ENCODE data around the gene SEMA5A.

The SEMA5A gene

DNA sequence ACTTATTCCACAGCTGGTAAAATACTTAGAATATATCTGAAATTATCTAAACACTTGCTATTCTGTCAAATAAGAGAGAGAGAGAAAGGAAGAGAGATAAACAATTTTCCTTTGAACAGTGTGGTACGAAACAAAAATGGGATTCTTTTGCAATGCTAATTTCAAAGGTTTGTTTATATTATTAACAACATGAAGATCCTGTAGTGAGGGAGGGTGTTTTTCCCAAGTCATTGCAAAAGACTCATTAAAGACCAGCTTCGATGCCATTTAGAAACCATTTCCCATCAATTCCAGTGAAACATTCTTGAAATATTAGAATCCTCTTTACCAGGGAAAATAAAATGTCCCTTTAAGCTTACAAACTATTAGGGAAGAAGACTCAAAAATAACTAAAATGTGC lies 505.4 kb downstream of the SEMA5A start:
- no peak for DNase-seq

DNA sequence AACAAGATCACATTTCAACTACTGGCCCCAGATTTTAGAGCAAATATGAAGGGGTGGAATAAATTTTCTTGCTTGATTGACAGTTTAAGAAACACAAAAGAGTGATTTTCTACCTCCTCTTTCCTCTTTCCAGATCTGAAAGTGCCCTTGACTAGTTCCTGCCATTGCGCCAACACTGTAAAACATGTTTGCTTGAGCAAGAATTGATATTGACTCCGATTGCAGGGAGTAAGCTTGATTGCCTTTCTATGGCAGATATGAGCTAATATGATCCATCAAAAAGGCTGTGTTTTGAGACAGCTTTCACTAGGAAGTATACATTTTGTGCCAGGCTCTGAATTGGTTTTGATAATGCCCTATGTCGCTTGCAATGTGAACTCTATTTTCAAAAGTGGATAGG lies 508.8 kb downstream of the SEMA5A start:
- DNase-seq, result no peak

DNA sequence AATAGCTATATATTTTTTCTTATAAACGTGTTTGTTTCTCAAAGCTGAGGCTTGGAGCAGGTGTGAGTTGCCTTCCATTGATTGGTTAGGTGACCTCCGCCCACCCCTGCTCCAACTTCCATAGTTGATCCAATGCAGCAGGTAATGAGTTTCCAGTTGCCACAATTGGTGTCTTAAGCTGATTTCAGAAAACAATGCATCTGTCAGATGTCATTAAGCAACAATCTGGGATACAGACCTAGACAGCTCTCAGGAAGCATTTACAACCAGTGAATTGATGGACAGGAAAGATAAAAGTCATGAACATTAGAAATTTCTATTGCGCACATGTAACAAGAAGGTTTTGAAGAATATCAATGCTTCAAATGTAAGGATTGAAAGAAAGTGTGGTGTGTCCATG lies 510.5 kb downstream of the SEMA5A start:
- no peak for DNase-seq

DNA sequence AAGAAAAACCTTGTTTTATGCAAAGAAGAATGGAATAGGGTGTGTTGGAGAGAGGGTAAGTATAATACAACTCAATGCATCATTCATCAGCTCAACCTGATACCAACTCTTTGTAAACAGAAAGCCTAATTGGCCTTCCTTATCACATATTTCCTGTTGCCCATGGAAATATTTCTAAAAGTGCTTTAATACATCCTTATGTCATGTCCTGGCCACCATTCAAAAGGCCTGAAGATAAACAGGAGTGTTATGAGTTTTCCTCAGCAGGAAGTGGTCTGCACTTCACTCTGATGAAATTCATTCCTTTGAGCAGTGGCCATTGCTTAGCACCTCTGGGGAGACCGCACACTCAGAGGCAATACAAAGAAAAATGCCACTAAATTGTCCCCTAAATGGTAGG lies 511.2 kb downstream of the SEMA5A start:
- no peak for DNase-seq

DNA sequence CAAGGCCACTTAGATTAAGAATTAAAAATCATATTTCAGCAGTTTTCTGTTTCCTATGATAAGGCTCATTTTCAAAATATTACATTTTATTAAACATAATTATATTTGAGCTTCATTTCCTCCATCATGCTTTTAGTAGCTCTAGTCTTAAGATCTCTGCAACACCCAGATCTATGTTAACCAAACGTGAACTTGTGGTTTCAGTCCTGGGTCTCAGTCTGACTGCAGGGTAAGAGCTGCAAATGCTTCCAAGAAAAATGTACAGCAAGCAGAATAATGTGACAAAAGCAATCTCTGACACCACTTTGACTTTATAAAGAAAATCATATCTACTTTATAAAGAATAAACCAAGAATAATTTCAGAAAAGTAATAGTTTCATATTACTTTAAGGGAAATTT lies 512.4 kb downstream of the SEMA5A start:
- no peak for DNase-seq

DNA sequence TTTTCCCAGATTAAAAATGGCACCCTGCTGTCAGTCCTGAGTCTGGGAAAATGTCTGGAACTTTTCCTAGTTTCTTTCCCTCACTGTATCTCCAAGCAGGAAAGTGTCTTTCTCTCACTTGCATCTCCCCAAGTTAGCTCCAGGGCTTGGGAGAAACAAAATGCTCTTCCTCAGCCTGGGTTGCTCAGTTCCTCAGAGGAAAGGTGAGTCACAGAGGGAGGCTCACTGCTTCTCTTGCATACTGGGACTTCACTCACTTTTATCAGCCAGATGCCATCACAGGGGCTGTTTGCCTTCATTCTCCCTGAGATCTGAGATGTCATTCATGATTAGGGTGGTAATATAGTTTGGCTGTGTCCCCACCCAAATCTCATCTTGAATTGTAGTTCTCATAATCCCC lies 519.9 kb downstream of the SEMA5A start:
- no peak for DNase-seq

DNA sequence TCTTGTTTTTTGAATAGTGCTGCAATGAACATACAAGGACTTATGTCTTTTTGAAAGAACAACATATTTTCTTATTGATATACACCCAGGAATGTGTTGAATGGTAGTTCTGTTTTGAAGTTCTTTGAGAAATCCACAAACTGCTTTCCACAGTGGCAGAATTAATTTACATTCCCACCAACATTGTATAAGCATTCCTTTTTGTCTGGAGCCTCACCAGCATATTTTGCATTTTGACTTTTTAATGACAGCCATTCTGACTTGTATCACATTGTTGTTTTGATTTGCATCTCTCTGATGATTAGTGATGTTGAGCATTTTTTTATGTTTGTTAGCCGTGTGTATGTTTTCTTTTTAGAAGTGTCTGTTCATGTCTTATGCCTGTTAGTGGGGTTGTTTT lies 524.9 kb downstream of the SEMA5A start:
- DNase-seq, result no peak

DNA sequence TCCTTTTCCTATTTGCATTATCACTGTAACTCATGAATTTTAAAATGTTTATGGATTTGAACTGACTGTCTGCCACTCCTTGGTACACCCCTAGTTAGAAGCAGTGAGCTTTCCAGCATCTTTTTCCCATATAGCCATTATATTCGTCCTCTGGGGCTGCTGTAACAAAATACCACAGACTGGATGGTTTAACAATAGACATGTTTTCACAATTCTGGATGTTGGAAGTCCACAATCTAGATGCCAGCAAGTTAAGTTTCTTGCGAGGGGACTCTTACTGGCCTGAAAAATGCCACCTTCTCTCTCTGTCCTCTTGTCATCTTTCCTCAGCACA lies 530.0 kb downstream of the SEMA5A start:
- DNase-seq, result no peak

DNA sequence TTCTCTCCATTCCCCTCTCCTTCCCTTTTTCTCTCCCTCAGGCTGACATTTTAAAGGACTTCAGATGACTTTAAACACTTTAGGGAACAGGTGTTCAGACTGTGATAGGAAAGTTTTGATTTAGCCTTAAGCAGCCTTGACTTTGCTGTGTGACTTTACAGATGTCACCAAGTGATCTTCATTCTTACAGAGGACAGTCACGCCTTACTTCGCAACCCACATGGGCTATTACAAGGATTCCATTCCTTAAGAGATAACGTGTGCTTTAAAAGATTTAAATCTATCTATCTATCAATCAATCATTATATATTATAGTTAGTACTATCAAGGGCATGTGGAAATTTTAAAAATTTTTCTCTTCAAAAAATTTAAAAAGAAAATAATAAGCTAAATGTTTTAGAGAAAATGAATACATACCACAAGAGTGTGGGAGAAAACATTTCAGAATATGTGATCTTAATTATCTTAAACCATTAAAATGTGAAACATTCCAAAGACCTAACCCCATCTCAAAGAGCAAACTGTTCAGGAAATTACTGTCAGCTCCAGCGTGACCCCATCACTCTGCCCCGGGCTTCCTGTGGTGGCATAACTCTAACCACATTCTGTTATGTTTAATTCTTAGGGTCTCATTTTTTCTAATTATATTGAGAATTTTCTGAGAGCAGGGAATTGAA lies 530.5 kb downstream of the SEMA5A start:
- DNase-seq, result no peak

DNA sequence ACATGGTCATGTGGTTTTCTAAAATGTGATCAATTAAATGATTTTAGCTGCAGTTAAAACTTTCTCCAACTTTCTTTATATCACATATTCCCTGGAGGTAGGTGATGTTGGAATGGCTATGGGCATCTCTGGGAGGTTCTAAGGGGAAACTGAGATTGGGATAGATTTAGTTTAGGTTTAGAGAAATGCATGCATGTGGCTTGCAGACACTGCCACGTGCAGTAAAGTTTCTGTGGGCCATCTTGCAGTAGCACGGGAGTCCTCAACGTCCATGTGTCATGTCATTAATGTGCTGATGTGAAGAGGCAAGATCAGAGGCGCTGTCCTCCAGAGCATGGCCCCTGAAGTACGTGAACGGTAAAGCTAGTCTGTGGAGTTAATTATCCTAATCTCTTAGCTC lies 532.7 kb downstream of the SEMA5A start:
- no peak for DNase-seq

DNA sequence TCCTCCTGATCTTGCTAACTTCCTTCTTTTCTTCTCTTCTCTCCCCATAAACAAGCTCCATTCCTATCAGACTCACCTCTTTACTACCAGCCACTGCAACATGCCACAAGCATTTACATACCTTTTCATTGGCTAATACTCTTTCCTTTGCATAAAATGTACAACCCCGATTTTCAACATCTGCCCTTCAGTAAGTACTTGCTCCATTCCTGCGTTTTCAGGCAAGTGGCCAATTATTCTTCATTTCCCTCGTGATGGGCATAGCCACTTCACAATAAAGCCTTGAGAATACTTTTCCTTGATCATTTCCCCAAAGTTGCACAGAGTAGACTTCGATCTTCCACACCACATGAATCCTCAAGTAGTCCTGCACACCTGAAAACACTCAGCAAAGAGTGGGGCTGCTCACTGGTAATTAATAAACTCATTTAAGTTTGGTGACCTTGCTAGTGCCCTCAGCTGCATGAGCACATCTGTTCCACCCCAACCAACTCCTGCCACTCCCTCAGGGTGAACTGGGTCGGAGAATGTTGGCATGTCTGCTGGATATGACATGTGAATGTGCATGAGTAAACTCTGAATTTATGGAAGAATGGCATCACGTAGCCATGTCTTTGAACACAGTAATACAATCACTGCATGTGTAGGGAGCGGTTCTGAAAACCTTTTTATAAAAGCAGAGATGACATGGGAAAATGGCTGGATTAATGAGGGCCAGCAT lies 535.8 kb downstream of the SEMA5A start:
- no peak for DNase-seq

DNA sequence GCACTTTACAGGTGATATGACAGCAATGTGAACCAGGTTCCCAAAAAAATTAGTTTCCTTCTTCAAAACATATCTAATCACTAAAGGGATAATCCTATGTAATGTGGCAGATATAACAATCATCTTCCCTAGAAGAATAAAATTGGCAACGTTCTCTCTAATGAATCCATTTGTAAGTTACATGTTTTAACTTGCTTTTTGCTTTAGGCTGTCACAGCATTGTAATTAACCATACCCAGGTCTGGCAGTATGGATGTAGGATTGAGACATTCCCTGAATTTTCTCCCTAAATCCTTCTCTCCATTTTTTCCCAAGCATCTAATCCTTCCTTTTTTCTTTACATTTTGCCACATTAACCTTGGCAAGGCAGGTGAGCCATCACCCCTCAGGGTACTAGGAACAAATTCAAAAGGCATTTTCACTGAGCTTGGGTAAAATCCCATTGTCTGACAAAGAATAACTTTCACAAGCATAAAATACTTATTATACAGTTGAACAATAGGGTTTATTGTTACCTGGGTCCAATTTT lies 548.3 kb downstream of the SEMA5A start:
- no peak for DNase-seq

DNA sequence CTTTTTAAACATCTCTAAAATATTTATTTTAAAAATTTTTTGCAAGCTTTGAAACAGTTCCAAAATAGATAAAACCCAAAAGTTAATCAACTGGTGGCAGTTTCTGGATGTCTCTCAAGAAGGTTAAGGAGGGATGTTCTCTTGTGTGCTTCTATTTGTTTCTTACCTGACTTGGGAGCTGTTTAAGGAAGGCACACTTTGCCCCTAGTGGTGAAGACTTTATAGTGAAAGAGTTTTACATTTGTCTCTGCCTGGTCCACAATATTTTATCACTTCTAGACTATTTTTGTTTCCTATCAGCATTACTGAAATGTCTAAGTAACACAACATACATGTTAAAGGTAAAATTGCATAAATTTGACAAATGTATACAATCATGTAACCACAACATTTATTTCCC lies 552.8 kb downstream of the SEMA5A start:
- DNase-seq, result no peak

Data from activated CD4-positive, alpha-beta T cell treated with anti-CD3 and anti-CD28 coated beads, Interleukin-2, amount 50 U/mL, for 4 hours (primary cell).